Putamen (tissue), 1 donor: ENCODE measurements around the gene UBE2E2.
"Not testable (repeated sequence)": the region's sequence is repeated elsewhere in the genome, so short reads cannot be mapped to it uniquely, and the experiment has no call there.

Source experiments
- DNase-seq: peaks from one replicate; pipeline ENCODE4 v3.0.0-alpha.2; 2016; ENCODE audit warnings: low spot score

UBE2E2 gene

GRCh38 chr3:23588547-23588946 is 385.4 kb downstream of the UBE2E2 start:
- DNase-seq = no peak

- no peak for DNase-seq
Measured at GRCh38 chr3:23589602-23590001, 386.5 kb downstream of the UBE2E2 start.

DNA sequence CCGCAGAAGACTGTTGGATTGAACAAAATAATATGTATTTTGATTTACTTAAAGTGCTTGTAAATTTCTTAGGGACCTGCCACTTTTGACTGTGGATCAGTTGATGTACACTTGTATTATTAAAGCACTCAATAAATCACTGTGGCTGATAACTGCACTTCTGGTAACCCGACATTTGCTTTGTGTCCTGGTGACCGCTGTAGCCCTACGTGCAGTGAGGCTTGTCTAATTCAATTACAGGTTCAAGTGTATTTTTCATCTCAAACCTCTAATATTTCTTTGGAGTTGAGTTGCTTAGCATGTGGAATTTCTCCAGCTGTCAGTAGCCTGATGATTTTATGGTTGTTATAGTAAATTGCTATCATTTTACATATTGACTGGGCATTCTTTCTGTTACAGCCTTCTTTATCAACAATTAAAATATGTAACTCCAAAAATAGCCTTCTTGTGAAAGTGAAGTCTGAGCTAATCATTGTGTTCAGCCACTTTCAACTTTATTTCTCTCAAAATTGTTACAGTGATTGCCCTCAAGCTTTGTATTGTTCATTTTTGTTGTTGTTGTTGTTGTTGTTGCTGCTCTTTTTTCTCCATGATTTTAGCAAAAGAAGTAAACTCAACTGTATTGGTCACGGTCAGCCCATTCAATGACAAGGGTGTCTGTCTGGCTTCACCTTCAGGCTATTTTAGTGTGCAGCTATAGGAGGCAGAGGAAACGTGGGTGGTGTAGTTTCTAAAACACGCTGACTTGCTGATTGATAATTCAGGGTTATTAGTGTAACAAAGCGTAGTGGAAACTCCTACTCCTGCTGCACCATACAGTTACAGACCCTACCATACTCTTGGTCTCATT is 387.5 kb downstream of the UBE2E2 start:
- DNase-seq = no peak

DNA sequence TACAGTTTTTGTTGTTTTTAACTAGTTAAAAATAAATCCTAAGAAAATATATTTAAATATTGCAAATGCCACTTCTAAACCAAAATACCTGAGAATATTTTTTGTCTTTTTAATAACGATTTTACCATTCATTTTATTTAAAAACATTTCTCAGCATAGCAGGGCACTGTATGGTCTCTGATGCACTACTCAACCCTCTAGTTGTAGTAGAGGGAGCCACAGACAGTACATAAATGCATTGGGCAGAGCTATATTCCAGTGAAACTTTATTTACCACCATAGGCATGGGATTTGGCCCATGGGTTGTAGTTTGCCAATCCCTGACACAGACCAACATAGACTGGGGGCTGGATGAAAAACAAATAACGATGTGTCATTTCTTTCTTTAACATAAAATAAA is 388.2 kb downstream of the UBE2E2 start:
- DNase-seq = no peak

DNA sequence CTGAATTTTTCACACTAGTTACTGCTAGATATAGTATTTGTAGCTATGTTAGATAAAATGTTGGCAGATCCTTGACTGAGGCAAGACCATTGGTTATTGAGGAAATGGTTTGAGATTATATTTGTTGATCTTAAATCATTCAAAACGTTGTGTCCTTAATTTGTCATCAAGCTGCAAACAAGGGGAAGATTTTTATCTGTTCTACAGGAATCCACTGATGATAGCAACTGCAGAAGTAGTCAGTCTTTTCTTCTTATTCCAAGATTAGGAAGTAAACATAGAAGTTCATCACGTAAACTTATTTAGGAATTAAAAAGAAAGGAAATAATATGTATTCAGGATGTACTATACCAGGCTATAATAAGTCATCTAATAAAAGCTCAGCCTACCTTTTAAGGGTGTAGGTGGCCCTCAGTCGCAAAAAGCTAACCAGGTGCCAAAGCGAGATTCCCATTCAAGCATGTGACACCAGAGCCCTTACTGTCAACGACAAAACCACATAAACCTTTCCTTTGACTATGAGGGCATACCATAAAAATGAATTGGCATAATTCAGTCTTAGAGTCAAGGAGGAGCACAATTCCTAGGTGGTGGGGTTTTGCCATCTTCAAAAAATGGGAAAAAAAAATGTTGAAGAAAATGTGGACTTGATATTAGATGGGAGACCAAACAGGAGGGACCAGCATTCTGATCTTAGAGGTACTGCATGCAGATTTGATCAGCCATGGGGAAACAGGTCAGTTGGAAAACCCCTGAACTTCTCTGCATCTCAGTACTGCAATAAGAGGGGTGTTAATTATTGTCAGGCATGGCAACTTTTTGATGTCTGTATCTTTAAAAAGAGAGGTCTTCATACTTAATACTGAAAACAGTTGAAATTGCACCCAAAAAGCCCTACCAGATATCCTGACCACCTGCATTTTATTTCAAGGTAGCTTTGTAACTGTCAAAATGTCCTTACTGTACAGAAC is 390.1 kb downstream of the UBE2E2 start:
- DNase-seq = no peak

DNA sequence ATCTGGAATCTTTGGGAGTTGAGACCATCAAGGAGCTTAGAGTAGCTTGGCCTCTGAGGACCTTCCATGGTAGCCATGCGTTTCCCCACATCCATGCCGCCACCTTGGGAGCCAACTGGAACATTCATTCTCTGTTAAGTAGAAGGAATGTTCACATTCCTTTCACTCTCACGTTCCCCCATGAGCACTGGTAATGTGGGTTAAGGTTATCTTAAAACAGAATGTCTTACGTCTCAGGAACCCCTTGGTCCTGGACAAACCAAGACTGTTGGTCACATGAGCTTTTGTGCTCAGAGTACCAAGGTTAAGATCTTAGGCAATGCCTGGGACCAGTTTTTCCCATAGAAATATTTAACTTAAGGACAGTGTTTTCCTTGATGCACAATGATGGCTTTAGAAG is 390.9 kb downstream of the UBE2E2 start:
- no peak for DNase-seq

- DNase-seq = no peak
Measured at GRCh38 chr3:23594894-23595670, 392.0 kb downstream of the UBE2E2 start.

GRCh38 chr3:23595851-23596250 is 392.7 kb downstream of the UBE2E2 start:
- no peak for DNase-seq

- DNase-seq = no peak
Measured at GRCh38 chr3:23600167-23600871, 397.2 kb downstream of the UBE2E2 start.

DNA sequence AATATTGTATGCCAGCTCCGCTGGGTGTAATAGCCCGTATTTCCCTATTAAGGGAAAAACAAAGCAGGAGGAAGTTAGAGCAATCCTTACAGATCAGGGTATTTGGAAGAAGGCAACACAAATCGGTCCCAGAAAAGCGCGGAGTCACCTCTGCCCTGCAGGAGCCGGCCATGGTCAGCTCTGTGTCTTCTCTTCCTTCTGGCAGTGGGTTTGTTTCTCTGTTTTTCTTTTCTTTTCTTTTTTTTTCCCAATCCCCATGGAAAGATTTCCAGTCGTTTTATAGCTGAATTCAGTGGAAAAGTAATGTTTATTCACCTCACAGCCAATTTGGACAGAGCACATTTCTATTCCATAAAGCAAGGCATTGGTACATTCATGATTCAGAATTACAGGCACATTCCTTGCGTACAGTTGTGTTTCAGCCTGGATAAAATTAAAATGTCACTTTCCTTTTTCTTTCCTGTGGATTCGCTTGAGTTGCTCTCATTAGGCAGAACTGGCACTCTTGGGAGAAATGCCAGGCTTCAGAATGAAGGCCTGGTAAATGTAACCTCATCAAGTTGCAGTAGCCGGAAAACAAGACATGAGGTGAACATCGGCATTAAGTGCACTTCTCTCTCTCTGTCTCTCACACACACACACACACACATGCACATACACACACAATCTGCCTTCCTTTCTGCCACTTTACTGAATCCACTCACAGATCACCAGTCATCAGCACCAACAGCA is 398.1 kb downstream of the UBE2E2 start:
- DNase-seq = no peak

GRCh38 chr3:23602971-23603370 is 399.8 kb downstream of the UBE2E2 start:
- DNase-seq = no peak

- DNase-seq = no peak
Measured at GRCh38 chr3:23607184-23607847, 404.2 kb downstream of the UBE2E2 start.

DNA sequence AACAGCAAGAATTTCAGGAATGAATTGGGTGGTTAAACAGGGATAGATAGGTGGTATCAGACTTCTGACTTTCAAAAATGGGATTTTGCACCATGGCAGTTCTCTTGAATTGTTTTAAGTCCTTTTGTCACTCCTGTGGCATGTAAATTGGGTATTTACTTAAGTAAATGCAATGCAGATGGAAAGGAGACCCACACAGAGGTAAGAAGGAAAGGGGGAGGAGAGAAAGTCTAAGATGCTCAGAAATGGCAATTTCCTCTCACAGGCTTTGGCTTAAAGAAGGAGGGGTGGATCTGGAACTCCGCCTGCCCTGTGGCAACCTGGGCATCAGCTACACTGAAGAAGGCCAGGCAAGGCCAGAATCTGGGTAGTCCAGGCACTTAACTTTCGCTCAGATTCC is 405.5 kb downstream of the UBE2E2 start:
- DNase-seq = no peak

DNA sequence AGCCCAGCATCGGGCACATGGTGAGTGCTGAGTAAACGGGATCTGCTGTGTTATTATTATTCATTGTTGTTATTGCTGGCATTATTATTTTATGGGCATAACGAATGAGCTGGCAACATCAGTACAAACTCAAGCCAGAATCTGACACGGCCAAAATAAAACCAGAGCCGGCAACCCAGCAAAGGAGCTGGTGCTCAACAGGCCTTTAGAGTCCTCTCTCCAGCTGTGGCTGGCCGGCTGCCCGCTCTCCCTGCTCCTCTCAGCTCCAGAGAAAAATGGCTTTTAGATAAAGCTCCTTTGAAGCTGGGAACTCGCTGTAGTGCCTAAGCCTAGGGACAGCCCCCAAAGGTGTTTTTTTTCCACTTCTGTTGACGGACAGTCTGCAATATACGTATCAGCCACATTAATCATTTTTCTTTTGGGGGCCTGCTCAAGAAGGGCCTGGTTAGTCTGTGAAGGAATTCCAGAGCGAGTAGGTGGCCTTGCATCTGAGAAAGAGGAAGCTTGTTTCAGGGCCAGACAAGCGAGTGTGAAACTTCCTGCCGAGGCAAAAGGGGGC is 408.7 kb downstream of the UBE2E2 start:
- DNase-seq = peak; percentile 81

GRCh38 chr3:23612296-23612891 is 409.3 kb downstream of the UBE2E2 start:
- DNase-seq = no peak

DNA sequence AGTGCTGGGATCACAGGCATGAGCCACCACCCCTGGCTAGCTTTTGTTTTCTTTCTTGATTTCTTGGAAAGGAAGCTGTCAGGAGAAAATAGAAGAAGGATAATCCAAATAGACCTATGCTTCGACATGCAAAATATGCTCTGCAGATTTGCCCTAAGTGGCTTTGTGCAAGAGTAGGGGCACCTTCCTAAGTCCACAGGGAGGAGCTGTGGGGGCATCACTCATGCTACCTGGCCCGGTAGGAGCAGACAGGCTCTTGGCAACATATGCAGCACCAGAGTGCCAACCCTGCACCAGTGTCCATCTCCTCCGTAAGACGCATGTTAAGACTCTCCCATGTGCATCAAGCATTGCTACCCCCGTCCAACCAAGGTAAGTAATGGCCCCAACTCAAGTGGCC is 411.9 kb downstream of the UBE2E2 start:
- DNase-seq = no peak

DNA sequence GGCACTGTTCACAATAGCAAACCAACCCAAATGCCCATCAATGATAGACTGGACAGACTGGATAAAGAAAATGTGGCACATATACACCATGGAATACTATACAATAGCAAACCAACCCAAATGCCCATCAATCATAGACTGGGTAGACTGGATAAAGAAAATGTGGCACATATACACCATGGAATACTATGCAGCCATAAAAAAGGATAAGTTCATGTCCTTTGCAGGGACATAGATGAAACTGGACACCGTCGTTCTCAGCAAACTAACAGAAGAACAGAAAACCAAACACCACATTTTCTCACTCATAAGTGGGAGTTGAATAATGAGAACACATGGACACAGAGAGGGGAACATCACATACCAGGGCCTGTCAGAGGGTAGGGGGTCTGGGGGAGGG is 415.3 kb downstream of the UBE2E2 start:
- DNase-seq = not testable (repeated sequence)

- DNase-seq = no peak
Measured at GRCh38 chr3:23619705-23620637, 416.8 kb downstream of the UBE2E2 start.
